GM12875 (cell line): Measurements from ENCODE around the gene COL9A3.

ENCODE experiments used
- H3K4me3 ChIP-seq: one replicate; pipeline ENCODE4 v1.5.1; 2011; ENCODE audit warnings: low read depth, low read length, control low read depth
- TF ChIP-seq, protein P1 (sequence below): IDR thresholded peaks from 2 replicates; pipeline ENCODE4 v1.5.1; 2011; ENCODE audit warnings: low read depth, mild to moderate bottlenecking, control low read depth, inconsistent platforms, low read length, moderate library complexity, borderline replicate concordance; ENCODE audit not compliant: insufficient read depth

Gene COL9A3

DNA sequence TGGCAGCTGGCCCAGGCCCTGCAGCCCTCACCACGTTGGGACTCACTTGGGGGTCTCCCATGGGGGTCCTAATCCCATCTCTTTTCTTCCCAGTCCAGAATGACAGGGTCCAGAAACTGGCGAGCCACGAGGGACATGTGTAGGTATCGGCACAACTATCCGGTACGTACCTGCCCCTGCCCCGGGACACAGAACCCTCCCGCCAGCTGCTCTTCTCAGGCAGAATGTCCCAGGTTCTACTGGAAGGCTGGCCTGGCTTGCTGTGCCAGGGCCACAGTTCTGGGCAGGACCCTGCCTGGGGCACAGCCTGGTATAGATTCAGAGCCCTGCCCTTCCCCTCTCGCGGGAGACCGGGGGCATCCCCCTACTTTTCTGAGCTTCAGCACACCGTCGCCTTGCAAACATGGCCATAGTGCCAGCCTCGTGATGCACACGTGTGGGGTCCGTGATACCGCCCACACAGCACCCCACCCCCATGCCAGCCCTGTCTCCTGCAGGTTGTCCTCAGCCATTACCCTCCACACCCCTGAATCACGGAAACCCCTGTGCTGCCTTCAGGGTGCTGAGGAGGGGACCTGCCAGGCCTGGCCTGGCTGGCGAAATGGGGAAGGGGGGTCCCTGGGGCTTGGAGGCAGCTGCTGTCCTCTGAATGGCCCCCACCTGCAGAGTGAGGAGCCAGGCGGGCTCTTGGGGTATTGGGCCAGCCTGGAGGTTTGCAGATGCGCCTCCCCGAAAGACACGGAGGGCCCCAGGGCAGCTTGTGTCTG is 9.2 kb upstream of the COL9A3 start:
- H3K4me3 ChIP-seq = no peak overlapping the region
- TF ChIP-seq, protein P1, sequence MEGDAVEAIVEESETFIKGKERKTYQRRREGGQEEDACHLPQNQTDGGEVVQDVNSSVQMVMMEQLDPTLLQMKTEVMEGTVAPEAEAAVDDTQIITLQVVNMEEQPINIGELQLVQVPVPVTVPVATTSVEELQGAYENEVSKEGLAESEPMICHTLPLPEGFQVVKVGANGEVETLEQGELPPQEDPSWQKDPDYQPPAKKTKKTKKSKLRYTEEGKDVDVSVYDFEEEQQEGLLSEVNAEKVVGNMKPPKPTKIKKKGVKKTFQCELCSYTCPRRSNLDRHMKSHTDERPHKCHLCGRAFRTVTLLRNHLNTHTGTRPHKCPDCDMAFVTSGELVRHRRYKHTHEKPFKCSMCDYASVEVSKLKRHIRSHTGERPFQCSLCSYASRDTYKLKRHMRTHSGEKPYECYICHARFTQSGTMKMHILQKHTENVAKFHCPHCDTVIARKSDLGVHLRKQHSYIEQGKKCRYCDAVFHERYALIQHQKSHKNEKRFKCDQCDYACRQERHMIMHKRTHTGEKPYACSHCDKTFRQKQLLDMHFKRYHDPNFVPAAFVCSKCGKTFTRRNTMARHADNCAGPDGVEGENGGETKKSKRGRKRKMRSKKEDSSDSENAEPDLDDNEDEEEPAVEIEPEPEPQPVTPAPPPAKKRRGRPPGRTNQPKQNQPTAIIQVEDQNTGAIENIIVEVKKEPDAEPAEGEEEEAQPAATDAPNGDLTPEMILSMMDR = no peak

DNA sequence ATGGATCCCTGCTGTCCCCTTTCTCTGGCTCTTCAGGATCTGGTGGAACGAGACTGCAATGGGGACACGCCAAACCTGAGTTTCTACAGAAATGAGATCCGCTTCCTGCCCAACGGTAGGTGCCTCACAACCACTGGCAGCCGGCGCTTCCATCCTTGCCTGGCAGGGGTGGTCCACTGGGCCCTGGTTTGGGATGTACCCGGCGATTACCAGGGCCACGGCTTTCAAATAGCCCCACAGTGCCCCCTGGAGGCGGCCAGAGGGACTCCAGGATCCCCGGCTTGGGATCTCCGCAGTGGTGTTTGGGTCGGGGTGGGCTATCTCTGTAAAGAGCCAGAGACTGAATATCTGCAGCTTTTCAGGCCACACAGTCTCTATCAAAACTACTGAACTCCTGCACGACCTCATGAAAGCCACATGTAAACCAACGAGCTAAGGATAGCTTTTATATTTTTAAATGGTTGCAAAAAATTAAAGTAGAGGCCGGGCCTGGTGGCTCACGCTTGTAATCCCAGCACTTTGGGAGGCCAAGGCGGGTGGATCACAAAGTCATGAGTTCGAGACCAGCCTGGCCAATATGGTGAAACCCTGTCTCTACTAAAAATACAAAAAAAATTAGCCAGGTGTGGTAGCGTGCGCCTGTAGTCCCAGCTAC is 8.5 kb upstream of the COL9A3 start:
- no peak overlapping the region for H3K4me3 ChIP-seq
- TF ChIP-seq, protein P1 = peak; percentile 85

DNA sequence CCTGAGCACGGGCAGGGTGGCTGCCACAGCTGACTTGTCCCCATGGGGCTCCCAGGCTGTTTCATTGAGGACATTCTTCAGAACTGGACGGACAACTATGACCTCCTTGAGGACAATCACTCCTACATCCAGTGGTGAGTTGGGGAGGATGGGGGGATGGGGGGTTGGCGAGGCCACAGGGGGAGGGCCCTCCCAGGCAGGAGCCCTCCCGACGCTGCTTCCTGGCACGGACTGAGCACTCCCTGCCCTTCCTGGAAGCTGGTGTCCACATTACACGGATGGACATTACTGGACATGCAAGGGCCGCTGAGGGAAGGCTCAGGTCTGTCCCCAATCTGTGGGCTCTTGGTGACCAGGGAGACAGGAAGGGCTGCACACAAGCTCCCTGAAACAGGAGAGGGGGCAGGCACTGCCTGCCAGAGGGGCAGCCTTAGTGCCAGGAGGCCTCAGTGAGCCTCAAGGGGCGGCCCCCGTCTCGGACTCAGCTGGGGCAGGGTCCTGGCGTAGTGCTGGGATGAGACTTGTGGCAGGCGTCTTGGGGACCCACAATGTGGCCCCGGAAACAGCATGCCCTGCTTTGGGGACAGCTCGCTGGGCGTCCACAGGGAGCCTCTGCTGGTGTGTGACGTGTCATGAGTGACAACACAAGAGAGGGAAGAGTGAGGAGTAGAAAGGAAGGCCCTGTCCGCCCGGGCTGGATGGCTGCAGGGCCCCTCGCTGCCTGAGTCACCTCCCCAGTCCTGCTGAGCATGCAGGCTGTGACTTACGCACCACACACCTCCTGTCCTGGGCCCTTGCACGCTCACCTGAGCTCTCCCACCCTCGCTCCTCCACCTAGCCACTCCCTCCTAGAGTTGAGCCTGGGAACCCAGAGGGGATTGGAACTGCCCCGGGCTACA is 7.1 kb upstream of the COL9A3 start:
- TF ChIP-seq, protein P1 = no peak
- no peak overlapping the region for H3K4me3 ChIP-seq

DNA sequence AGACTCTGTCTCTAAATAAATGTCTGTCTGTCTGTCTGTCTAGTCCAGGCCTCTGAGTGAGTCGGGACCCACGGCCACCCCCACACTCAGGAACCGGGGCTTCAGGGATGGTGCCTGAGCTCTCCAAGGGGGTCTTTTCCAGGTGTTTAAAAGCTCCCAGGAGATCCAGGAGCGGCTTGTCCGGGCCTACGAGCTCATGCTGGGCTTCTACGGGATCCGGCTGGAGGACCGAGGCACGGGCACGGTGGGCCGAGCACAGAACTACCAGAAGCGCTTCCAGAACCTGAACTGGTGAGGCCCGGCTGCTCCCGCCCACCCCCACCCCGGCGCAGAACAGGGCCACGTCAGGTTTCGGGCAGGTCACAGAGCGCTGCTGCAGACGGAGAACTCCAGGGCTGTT is 5.5 kb upstream of the COL9A3 start:
- TF ChIP-seq, protein P1 = no peak
- H3K4me3 ChIP-seq = no peak overlapping the region

DNA sequence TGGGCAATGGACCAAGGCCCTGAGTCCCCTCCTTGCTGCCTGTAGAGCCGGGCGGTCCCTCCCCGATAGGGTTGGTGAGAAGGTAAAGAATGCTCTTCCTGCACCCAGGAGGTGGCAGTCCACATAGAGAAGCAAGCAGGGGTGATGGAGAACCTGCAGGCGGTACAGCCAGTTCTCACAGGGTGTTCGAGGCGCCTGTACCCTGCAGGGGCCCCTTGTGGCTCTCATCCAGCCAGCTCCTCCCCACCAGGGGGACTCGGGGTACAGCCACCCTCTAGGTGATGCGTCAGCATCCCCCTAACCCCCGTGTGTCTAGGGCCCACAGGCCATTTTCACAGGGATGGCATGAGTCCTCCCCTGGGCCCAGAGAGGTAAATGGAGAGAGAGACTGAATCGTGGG is 5.1 kb upstream of the COL9A3 start:
- H3K4me3 ChIP-seq = no peak overlapping the region
- TF ChIP-seq, protein P1 = no peak

DNA sequence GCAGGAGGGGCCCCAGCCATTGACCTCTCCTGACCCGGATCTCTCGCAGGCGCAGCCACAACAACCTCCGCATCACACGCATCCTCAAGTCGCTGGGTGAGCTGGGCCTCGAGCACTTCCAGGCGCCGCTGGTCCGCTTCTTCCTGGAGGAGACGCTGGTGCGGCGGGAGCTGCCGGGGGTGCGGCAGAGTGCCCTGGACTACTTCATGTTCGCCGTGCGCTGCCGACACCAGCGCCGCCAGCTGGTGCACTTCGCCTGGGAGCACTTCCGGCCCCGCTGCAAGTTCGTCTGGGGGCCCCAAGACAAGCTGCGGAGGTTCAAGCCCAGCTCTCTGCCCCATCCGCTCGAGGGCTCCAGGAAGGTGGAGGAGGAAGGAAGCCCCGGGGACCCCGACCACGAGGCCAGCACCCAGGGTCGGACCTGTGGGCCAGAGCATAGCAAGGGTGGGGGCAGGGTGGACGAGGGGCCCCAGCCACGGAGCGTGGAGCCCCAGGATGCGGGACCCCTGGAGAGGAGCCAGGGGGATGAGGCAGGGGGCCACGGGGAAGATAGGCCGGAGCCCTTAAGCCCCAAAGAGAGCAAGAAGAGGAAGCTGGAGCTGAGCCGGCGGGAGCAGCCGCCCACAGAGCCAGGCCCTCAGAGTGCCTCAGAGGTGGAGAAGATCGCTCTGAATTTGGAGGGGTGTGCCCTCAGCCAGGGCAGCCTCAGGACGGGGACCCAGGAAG is 4.5 kb upstream of the COL9A3 start:
- TF ChIP-seq, protein P1 = no peak
- no peak overlapping the region for H3K4me3 ChIP-seq
